SK-N-MC (cell line): ENCODE results near the gene NGF.

Experiments
- EZH2 ChIP-seq: fragments of 200-600 bp; sonication (generic); IDR thresholded peaks from one replicate; pipeline ENCODE4 v1.6.1; 2017; ENCODE audit warnings: antibody characterized with exemption
- FOXP2 ChIP-seq: optimal IDR thresholded peaks from 2 replicates; pipeline ENCODE3; 2011; ENCODE audit warnings: mild to moderate bottlenecking, moderate library complexity; ENCODE audit not compliant: insufficient read depth; ENCODE audit errors: extremely low read length, control extremely low read depth
- POLR2AphosphoS5 ChIP-seq: IDR thresholded peaks from 2 replicates; pipeline ENCODE4 v1.6.1; 2012; ENCODE audit warnings: mild to moderate bottlenecking, low read depth, low read length, borderline replicate concordance

GRCh38 chr1:115296981-115297380, 41.1 kb downstream of the NGF start:
- no peak for TF ChIP-seq POLR2AphosphoS5
- no peak for TF ChIP-seq FOXP2
- TF ChIP-seq EZH2, result no peak
